HG03457 (cell line): ENCODE results near the gene NPC1.
"Not testable (repeated sequence)": the region's sequence is repeated elsewhere in the genome, so short reads cannot be mapped to it uniquely, and the experiment has no call there.

Source experiments
- ATAC-seq: cut with Tn5 transposase; IDR thresholded peaks from one replicate; pipeline ENCODE4 v1.9.1; 2021; ENCODE audit warnings: moderate number of reproducible peaks; ENCODE audit not compliant: unreplicated experiment

NPC1 gene

GRCh38 chr18:23578067-23578701 lies 8.1 kb downstream of the NPC1 start:
- no peak for ATAC-seq

- ATAC-seq: not testable (repeated sequence)
Observed at GRCh38 chr18:23577521-23577920, 8.8 kb downstream of the NPC1 start.

- ATAC-seq: no peak
Observed at GRCh38 chr18:23575309-23575651, 11.0 kb downstream of the NPC1 start.

- ATAC-seq: no peak
Observed at GRCh38 chr18:23574611-23575308, 11.5 kb downstream of the NPC1 start.

- no peak for ATAC-seq
Observed at GRCh38 chr18:23573626-23574431, 12.5 kb downstream of the NPC1 start.

- ATAC-seq: no peak
Observed at GRCh38 chr18:23573020-23573419, 13.3 kb downstream of the NPC1 start.

GRCh38 chr18:23572570-23572969 lies 13.7 kb downstream of the NPC1 start:
- no peak for ATAC-seq

GRCh38 chr18:23572012-23572411 lies 14.3 kb downstream of the NPC1 start:
- no peak for ATAC-seq

- ATAC-seq: no peak
Observed at GRCh38 chr18:23570912-23571504, 15.3 kb downstream of the NPC1 start.

GRCh38 chr18:23569299-23570063 lies 16.8 kb downstream of the NPC1 start:
- ATAC-seq: no peak

- no peak for ATAC-seq
Observed at GRCh38 chr18:23568281-23569138, 17.8 kb downstream of the NPC1 start.

- no peak for ATAC-seq
Observed at GRCh38 chr18:23567671-23568070, 18.6 kb downstream of the NPC1 start.

GRCh38 chr18:23565916-23566547 lies 20.3 kb downstream of the NPC1 start:
- no peak for ATAC-seq

- ATAC-seq: no peak
Observed at GRCh38 chr18:23563377-23564043, 22.8 kb downstream of the NPC1 start.

GRCh38 chr18:23560186-23560585 lies 26.1 kb downstream of the NPC1 start:
- no peak for ATAC-seq

GRCh38 chr18:23557511-23557910 lies 28.8 kb downstream of the NPC1 start:
- ATAC-seq: not testable (repeated sequence)

GRCh38 chr18:23556145-23556780 lies 30.0 kb downstream of the NPC1 start:
- no peak for ATAC-seq

- ATAC-seq: no peak
Observed at GRCh38 chr18:23553887-23554286, 32.4 kb downstream of the NPC1 start.
